K562 (cell line): Measurements from ENCODE around the gene SH3TC1. TPM values are rescaled to one million over a fixed set of nuclear protein-coding genes. Genes with fewer than 3 reads are reported as not detected.
A peak's percentile ranks its signal among the peaks of the same experiment; 100 is the strongest.

Experiments
- BDP1 ChIP-seq: IDR thresholded peaks from 3 replicates; pipeline ENCODE4 v1.6.1; 2011; ENCODE audit not compliant: insufficient read length, insufficient read depth
- FOS ChIP-seq: IDR thresholded peaks from 3 replicates; pipeline ENCODE4 v1.6.1; 2011; ENCODE audit not compliant: insufficient read length; ENCODE audit errors: extremely low read depth
- GABPB2 ChIP-seq: fragments of 250-450 bp; sonication (Bioruptor Pico); conservative IDR thresholded peaks from 2 replicates; pipeline ENCODE4 v1.5.1; 2021; ENCODE audit warnings: mild to moderate bottlenecking
- GATAD2A ChIP-seq: fragments of 450-650 bp; IDR thresholded peaks from 2 replicates; pipeline ENCODE4 v1.6.1; 2017
- HMGXB4 ChIP-seq: sonication (generic); formaldehyde crosslinking; IDR thresholded peaks from 2 replicates; pipeline ENCODE4 v1.8.1; 2023; ENCODE audit warnings: mild to moderate bottlenecking, missing genetic modification reagents
- L3MBTL2 ChIP-seq: fragments of 450-650 bp; IDR thresholded peaks from 2 replicates; pipeline ENCODE4 v1.6.1; 2016; ENCODE audit warnings: mild to moderate bottlenecking, moderate library complexity
- NR3C1 ChIP-seq: sonication (generic); formaldehyde crosslinking; IDR thresholded peaks from 2 replicates; pipeline ENCODE4 v1.8.1; 2022; ENCODE audit warnings: missing genetic modification reagents
- REST ChIP-seq, 2 experiments: fragments of 450-650 bp; formaldehyde crosslinking in 1 of 2; IDR thresholded peaks; 2 replicates each; pipeline versions ENCODE4 v1.4.0 to v1.6.1; 2014 to 2020; ENCODE audit warnings: mild to moderate bottlenecking in 2 of 2, borderline replicate concordance in 1 of 2, low read depth in 1 of 2
- RUNX1 ChIP-seq: sonication (generic); IDR thresholded peaks from 2 replicates; pipeline ENCODE4 v1.6.1; 2016; ENCODE audit warnings: antibody characterized with exemption, low read depth
- SRSF3 ChIP-seq: fragments of 200-400 bp; formaldehyde crosslinking; IDR thresholded peaks from 2 replicates; pipeline ENCODE4 v1.6.1; 2016; ENCODE audit warnings: mild to moderate bottlenecking, low read length, moderate library complexity; ENCODE audit not compliant: insufficient read depth
- TAL1 ChIP-seq: fragments of 450-650 bp; IDR thresholded peaks from 2 replicates; pipeline ENCODE4 v1.6.1; 2016; ENCODE audit warnings: mild to moderate bottlenecking
- THAP12 ChIP-seq: fragments of 250-450 bp; sonication (Bioruptor Pico); IDR thresholded peaks from 2 replicates; pipeline ENCODE4 v1.9.0; 2021; ENCODE audit warnings: mild to moderate bottlenecking, inconsistent platforms
- ZEB2 ChIP-seq: fragments of 450-650 bp; IDR thresholded peaks from 2 replicates; pipeline ENCODE4 v1.6.1; 2016
- ZNF3 ChIP-seq: fragments of 250-450 bp; sonication (Bioruptor Pico); IDR thresholded peaks from 2 replicates; pipeline ENCODE4 v1.5.0; 2021; ENCODE audit warnings: mild to moderate bottlenecking, moderate library complexity
- ZNF431 ChIP-seq: sonication (generic); formaldehyde crosslinking; IDR thresholded peaks from 2 replicates; pipeline ENCODE4 v1.8.0; 2022; ENCODE audit warnings: mild to moderate bottlenecking, missing genetic modification reagents
- ZNF75A ChIP-seq: fragments of 450-650 bp; formaldehyde crosslinking; IDR thresholded peaks from 2 replicates; pipeline ENCODE4 v1.4.0; 2020; ENCODE audit warnings: mild to moderate bottlenecking
- polyA plus RNA-seq, 8 experiments: library from polyadenylated mRNA; depleted of rRNA in 4 of 8; stranded (reverse) in 5 of 8; unstranded in 3 of 8; fragments of >200 nt; fragmentation: Nextera tagmentation in 2 of 8; fragmentation: Illumina TruSeq in 1 of 8; extraction: Ambion mirVana in 2 of 8; extraction: Trizol in 1 of 8; gene quantifications; 2 replicates each; pipeline versions ENCODE4 v1.2.1 to v1.2.3, GENCODE V29; 2011 to 2014; ENCODE audit warnings: inconsistent platforms in 1 of 8, missing spikeins in 1 of 8
- total RNA-seq, 7 experiments: library from RNA; depleted of rRNA in 6 of 7; stranded (reverse); fragments of >200 nt in 6 of 7; fragmentation: Illumina TruSeq in 2 of 7; extraction: Trizol in 2 of 7; gene quantifications; 2 replicates each; pipeline versions ENCODE4 v1.2.1 to v1.2.3, GENCODE V29; 2011 to 2021; ENCODE audit warnings: low replicate concordance in 1 of 7

SH3TC1 gene
- total and polyA plus RNA-seq, 9 of the 15 experiments (the other 6 are each of a cell fraction or from before 2014, with no cell fraction given), result 0.04 to 2.1 (median 0.48) TPM; not detected in 1

GRCh38 chr4:8200302-8200975, 1.3 kb downstream of the SH3TC1 start (continued):
- TF ChIP-seq NR3C1 (CRISPR knock-in tag), result no peak
- TF ChIP-seq HMGXB4, result no peak
- no peak for TF ChIP-seq ZNF75A (CRISPR knock-in tag)
- no peak for TF ChIP-seq RUNX1
- TF ChIP-seq ZNF3 (CRISPR knock-in tag), result no peak
- no peak for TF ChIP-seq GABPB2 (CRISPR knock-in tag)
- TF ChIP-seq REST (IDR thresholded peaks at IDR 0.05; ENCODE audit: borderline replicate concordance), result 0 out of 2 replicates have a peak, but pooled peaks have one; percentile 38
- TF ChIP-seq REST (CRISPR knock-in tag; IDR thresholded peaks at IDR 0.05; ENCODE audit: low read depth), result no peak
- TF ChIP-seq GATAD2A, result no peak
- TF ChIP-seq BDP1, result no peak
- no peak for TF ChIP-seq ZNF431 (CRISPR knock-in tag)
- TF ChIP-seq ZEB2, result peak; percentile 28; the same call in 1 of the 2 replicates
- TF ChIP-seq FOS, result no peak
- TF ChIP-seq THAP12 (CRISPR knock-in tag), result no peak
- TF ChIP-seq TAL1, result no peak
- TF ChIP-seq L3MBTL2, result peak; percentile 74; the same call in 1 of the 2 replicates
- no peak for TF ChIP-seq SRSF3
